Femur (tissue), 1 donor: Measurements from ENCODE around the gene IFNL2.
A peak's percentile ranks its signal among the peaks of the same experiment; 100 is the strongest.
"Not testable (repeated sequence)": the region's sequence is repeated elsewhere in the genome, so short reads cannot be mapped to it uniquely, and the experiment has no call there.

ENCODE experiments used
- DNase-seq: peaks from one replicate; pipeline ENCODE4 v3.0.0-alpha.2; 2017

The IFNL2 gene

DNA sequence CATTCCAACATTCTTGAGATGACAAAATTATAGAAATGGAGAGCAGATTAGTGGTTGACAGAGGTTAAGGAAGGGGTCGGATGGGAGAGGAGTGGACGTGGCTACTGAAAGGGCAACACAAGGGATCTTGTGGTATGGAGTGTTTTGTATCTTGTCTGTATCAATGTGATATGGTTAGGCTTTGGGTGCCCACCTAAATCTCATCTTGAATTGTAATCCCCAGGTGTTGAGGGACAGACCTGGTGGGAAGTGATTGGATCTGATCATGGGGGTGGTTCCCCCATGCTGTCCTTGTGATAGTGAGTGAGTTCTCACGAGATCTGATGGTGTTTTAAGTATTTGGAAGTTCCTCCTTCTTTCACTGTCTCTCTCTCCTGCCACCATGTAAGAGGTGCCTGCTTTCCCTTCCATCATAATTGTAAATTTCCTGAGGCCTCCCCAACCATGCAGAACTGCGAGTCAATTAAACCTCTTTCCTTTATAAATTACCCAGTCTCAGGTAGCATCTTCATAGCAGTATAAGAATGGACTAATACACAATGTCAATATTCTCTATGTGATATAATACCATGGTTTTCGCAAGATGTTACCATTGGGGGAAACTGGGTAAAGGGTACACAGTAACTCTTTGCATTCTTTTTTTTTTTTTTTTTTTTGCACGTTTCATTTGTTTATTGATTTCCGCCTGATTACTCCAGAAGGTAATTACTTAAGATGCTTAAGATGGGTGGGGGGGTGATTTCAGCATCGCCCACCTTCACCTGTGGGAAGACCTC, 14.6 kb upstream of the IFNL2 start:
- DNase-seq, result no peak

DNA sequence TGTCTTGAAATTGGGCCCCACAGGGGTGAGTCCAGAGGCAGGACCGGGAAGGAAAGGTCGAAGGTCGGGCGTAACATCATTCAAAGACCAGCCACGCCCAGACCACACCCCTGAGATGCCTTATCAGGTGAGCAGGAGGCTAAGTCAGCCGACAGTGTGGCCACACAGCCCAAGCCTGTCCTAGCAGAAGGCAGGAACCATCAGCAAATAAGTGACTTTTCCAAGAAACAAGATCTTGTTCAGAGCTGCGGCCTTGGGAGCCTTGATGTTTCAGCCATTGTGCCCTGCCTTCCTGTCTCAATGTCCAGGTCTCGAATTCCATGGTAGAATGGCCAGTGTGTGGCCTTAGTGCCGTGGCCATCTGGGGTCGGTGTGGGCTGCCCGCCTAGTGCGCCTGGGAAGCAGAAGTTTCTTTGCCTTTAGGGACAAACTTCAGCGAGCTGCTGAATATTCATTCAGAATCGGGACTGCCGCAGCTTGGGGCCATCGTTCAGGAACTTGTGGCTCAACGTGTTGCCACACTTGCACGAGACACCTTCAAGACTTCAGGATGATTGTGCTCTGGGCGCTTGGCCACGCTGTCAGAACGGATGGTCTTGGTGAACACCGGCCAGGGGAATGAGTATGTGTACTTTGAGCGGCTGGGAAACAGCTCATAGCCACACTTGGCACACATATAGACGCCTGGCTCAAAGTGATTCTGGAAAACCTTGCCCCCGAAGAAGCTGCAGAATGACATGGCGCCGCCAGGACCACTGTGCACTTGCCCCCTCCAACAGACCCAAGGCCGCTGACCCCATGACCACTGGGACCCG, 13.5 kb upstream of the IFNL2 start:
- DNase-seq, result no peak

DNA sequence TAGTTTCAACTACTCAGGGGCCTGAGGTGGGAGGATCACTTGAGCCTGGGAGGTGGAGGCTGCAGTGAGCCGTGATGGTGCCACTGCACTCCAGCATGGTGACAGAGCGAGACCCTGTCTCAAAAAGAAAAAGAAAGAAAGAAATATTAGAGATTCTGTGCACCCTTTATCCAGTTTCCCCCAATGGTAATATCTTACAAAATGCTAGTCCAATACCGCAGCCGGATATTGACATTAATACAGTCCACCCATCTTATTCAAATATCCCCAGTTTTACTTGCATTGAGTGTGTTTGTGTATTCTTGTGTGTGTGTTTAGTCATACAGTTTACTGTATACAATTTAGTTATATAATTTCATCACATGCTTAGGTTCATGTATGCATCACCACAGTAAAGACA, 11.0 kb upstream of the IFNL2 start:
- DNase-seq, result no peak

DNA sequence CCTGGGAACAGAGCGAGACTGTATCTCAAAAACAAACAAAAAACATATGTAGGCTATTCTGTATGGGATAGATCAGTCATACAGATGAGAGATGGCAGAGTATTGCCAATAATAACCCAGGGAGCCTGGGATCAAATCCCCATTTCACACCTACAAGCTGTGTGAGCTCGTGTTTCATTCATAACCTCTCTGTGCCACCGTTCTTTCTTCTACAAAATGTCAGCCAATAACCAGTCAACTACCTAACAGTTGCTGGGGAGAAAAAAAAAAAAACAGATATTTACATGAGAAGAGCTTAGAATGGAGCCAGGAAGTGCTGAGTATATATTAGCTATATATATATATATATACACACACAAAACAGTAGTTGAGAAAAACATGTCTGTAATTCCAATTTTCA, 6.5 kb upstream of the IFNL2 start:
- no peak for DNase-seq

DNA sequence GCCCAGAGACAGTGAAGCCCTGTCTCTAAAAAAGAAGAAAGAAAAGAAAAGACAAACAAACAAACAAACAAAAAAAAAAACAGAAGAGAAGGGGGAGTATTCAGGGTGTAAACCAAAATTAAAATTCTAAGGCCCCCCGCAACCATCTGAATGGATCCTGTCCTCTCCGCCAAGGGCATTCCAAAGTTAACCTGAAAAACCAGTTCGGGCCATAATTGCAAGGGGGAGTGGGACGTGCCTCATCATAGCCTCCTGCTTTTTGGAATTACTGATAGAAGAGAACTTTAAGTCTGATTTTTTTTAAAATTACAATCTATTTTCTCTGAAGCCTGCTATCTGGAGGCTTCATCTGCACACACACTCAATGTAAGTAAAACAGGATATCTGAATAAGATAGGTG, 5.7 kb upstream of the IFNL2 start:
- no peak for DNase-seq

DNA sequence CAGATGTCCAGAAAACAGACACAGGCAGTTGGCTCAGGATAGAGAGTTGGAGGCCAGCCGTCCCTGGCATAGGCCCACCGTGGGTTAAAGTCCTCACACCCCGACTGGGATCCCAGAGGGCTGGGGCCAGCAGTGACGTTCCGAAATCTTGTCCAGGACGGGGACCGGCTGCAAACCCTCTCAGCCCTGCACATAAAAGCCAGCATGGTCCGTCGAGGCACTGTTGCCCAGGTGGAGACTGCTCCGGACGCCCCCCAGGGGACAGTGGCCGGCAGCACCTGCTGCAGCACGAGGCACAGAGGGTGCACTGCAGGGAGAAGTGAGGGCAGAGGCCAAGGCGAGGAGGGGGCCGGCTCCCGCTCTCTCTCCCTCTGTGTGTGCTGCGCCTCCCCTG, 4.3 kb upstream of the IFNL2 start:
- DNase-seq, result no peak

DNA sequence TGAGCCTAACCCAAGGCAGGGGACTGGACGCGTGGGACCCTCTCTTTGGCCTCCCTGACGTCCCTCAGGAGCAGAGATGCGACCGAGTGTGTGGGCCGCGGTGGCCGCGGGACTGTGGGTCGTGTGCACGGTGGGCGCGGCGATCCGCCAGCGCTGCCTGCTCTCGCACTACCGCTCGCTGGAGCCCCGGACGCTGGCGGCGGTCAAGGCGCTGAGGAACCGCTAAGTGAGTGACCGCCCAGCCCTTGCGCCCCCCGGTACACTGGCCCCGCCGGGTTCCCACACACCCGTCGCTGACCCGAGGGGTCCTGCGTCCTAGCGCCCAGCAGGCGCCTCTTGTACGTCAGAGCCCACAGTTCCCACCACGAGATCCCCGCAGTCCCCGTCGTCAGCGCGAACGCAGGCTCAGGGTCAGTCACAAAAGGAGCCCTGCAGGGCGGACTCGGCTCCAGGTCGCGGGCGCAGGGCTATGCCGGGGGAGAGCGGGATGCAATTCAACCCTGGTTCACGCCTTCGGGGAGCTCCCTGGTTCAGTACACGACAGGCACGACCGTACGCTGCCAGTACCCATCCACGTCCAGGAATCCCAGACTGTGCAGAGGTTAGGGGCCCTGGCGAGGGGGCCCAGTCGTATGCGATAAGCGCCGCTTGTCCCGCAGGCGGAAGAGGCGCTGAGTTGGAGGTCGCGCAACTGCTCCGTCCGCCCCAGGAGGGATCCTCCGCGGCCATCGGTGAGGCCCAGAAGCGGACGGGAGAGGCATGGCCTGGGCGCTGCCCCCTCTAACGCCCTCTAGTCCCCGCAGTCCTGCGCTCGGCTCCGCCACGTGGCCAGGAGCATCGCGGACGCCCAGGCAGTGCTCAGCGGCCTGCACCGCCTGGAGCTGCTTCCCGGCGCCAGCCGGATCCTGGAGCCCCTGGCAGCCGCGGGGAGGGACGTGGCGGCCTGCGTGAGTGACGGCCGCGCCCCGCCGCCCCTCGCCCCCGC, 3.6 kb upstream of the IFNL2 start:
- peak; percentile 29 for DNase-seq

DNA sequence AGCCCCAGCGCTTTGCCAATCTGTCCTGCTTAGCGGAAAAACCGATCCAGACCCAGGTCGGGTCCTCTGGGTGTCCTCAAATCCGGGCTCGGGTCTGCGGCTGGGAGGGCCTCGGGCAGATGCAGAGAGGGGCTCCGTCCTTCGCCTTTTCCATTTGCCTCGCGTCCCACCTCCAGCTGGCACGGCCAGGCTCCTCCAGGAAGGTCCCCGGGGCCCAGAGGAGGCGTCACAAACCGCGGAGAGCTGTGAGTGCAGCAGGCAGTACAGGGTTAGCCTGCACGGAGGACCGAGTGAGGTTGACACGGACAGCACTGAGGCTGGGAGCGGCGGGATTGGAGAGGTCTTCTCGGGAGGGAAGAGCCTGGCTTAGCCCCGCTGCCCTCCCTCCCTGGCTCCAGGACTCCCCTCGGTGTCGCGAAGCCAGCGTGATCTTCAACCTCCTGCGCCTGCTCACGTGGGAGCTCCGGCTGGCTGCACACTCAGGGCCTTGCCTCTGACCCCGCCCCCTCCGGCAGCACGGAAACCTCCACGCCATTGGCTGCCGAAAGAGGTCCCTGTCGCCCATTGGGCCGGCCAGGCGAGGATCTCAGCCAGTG, 2.8 kb upstream of the IFNL2 start:
- no peak for DNase-seq

DNA sequence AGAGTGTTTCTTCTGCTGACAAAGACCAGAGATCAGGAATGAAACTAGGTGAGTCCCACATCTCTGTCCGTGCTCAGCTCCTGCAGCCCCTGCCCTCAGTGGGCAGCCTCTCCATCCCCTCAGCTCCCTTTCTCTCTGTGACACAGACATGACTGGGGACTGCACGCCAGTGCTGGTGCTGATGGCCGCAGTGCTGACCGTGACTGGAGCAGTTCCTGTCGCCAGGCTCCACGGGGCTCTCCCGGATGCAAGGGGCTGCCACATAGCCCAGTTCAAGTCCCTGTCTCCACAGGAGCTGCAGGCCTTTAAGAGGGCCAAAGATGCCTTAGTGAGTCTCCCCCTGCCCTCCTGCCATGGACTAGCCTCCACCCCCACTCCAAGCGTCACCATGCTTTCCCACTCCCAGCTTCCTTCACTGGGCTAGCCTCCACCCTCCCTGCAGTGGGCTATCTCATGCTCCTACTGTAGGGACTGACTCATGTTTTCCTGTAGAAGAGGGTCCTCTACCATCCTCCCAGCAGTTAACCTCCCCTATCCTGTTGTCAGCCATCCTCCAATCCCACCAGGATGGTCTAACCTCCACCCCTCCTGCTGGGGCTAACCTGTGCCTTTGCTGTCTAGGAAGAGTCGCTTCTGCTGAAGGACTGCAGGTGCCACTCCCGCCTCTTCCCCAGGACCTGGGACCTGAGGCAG, 481 bp downstream of the IFNL2 start:
- DNase-seq, result not testable (repeated sequence)

DNA sequence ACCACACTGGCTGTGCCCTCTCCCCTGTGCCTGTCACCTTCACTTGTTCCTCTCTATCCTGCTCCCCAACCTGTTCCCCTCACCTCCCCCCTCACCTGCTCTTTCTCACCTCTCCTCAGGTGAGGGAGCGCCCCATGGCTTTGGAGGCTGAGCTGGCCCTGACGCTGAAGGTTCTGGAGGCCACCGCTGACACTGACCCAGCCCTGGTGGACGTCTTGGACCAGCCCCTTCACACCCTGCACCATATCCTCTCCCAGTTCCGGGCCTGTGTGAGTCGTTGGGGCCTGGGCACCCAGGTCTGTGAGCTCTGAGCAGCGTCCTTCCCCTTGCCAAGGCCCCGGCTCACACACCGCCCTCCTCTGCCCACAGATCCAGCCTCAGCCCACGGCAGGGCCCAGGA, 1.2 kb downstream of the IFNL2 start:
- DNase-seq, result not testable (repeated sequence)

DNA sequence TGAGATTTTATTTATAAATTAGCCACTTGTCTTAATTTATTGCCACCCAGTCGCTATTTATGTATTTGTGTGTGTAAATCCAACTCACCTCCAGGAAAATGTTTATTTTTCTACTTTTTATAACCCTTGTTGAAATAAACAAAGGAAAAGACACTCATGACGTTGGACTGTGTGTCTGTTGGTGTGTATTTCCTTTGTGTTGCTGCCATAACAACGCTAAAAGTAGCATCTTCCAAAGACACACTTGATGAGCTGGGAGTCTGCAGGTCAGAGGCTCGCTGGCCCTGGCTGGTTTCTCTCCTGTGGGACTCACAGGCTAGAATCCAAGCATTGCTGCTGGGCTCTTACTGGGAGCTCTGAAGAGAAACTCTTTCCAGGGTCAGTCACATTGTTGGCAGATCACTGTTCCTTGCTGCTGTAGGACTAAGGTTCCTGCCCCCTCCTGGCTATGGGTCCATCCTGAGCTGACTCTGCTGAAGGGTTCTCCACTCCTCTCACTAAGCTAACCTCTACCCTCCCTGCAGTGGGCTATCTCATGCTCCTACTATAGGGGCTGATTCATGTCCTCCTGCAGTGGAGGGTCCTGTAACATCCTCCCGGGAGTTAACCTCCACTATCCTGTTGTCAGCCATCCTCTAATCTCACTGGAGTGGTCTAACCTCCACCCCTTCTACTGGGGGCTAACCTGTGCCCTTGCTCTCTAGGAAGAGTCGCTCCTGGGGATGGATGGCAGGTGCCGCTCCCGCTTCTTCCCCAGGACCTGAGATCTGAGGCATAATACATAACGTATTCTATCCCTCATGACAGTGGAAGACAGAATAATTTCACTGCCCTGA, 2.1 kb downstream of the IFNL2 start:
- no peak for DNase-seq

DNA sequence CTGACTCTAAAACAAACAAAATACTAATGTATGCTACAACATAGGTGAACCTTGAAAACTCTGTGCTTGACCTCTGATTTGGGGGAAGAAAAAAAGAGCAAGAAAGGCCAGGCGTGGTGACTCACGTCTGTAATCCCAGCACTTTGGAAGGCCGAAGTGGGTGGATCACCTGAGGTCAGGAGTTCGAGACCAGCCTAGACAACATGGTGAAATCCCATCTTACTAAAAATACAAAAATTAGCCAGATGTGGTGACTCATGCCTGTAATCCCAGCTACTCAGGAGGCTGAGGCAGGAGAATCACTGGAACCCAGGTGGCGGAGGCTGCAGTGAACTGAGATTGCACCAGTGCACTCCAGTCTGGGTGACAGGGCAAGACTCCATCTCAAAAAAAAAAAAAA, 5.7 kb downstream of the IFNL2 start:
- not testable (repeated sequence) for DNase-seq

DNA sequence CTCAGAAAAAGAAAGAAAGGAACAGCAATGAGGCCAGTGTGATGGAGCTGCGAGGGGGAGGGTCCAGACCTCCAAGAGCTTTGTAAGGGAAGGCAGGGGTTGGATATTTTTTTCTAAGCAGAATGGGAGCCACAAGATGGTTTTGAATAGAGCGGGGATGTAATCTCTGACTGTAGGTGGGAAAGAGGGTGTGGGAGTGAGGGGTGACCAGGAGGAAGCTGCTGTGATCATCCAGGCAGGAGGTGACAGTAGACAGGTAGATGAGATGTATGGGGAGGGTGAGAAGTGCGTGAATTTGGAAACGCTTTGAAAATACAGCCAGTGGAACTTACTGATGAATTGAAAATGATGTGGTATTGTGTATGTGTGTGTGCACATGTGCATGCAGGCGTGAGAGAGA, 7.4 kb downstream of the IFNL2 start:
- DNase-seq, result no peak

DNA sequence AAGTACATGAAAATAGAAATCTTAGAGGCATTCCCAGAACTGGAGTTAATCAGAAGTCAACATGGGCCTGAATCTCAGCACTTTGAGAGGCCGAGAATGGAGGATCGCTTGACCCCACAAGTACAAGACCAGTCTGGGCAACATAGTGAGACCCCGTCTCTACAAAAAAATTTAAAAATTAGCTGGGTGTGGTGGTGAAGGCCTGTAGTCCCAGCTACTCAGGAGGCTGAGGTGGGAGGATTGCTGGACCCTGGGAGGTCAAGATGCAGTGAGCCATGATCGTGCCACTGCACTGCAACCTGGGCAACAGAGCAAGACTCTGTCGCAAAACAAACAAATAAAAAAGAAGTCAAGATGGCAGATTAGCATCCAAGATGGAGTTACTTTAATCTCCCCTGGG, 8.5 kb downstream of the IFNL2 start:
- DNase-seq, result no peak

DNA sequence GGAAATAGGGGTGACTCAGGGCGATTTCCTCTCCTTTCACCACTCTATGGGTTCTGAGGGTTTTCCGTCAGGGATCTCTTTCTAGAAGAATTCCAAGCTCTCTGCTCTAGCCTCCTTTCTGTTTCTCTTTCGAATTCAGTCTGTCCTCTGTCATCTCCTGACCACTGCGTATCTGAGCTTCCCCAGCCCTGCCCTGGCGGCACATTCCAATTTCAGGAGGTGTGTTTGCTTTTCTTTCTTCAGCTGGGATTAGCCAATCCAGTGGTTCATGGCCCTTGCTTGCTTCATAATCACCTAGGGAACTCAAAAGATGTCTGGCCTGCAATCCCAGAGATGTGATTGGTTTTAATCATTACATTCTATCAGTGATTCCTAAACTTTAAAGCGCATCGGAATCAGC, 9.4 kb downstream of the IFNL2 start:
- DNase-seq, result no peak

DNA sequence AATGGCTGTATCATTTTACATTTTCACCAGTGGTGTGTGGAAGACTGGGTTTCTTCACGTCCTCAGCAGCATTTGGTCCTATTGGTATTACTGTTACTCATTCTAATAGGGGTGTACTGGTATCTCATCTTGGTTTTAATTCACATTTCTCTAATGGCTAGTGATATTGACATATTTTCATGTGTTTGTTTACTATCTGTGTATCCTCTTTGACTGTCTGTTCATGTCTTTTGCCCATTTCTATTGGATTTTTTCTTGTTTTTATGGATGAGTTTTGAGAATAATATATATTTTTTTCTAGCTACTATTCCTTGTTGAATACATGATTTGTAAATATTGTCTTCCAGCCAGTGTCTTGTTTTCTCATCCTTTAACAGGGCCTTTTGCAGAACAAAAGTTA, 13.8 kb downstream of the IFNL2 start:
- DNase-seq, result no peak

DNA sequence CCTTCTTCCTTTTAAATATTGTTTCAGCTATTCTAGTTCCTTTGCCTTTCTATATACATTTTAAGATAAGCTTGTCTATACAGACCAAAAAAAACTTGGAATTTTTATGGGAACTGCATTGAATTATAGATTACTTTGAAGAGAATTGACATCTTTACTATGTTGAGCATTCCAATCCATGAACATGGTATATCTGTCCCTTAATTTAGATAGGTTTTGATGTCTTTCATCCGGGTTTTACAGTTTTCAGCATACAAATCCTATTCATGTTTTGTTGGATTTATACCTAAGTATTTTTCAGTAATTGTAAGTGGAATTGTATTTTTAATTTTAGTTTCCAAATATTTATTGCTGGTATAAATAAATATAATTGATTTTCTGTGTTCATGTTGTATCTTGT, 15.8 kb downstream of the IFNL2 start:
- no peak for DNase-seq

DNA sequence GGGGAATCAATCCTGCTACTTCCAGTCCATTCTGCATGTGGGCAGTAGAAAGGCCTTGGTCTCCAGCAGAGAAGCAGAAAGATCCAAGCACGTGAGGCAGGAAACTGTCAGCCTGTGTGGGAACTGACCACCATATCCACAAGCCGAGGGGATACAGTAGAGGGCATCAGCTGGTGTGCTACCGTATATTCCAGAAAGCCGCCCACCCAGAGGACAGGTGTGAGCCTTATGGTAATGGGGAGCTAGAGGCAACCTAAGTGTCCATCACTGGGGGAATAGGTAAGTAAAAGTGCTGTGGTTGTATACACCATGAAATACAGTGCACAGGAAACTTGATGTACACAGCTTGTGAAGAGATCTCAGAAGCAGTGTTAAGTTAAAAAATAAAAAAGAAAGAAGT, 25.2 kb downstream of the IFNL2 start:
- DNase-seq, result no peak

DNA sequence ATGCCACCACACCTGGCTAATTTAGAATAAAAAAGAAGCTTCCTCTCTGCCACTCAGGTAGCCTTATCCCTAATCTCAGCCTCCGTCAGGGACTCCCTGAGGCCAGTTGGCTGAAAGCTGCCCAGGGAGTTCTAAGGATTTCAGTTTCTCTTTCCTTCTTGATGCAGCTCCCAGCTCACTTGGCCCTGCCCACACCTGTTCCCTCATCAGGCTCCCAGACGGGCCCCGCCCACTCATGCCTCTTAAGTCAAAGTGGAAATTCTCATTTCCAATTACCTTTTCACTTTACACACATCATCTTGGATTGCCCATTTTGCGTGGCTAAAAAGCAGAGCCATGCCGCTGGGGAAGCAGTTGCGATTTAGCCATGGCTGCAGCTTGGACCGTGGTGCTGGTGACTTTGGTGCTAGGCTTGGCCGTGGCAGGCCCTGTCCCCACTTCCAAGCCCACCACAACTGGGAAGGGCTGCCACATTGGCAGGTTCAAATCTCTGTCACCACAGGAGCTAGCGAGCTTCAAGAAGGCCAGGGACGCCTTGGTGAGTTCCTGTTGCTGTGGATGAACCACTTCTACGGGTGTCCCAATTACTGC, 28.0 kb downstream of the IFNL2 start, which contains the start of gene IFNL1:
IFNL1 (plus strand) TSS at position 353 of the 591 bp plus-strand sequence; CDS start at position 368, 15 bp downstream.
- no peak for DNase-seq

DNA sequence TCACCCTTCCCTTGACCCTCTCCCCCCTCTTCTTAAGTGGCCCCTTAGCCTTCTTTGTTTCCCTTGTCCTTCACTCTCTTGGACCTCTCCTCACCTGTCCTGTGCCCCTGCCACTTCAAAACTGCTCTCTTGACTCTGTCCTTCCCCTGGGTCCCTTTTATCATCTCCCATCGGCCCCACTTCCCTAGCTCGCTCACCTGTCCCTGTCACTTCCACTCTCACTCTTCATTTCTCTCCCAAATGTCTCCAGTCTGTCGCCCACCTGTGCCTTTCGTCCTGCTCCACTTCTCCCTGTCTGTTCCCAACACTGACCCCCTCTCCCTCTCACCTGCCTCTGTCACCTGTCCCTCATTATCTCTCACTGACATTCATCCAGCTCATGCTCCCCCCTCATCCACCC, 28.7 kb downstream of the IFNL2 start:
- DNase-seq, result no peak
